GM19035 (cell line): ENCODE measurements around the gene COL23A1.

Experiments
- ATAC-seq: cut with Tn5 transposase; IDR thresholded peaks from one replicate; pipeline ENCODE4 v1.9.1; 2021; ENCODE audit not compliant: unreplicated experiment

COL23A1 gene

GRCh38 chr5:178281331-178281730 lies 308.9 kb downstream of the COL23A1 start:
- ATAC-seq: no peak

GRCh38 chr5:178280631-178281030 lies 309.6 kb downstream of the COL23A1 start:
- ATAC-seq: no peak

GRCh38 chr5:178279723-178280438 lies 310.3 kb downstream of the COL23A1 start:
- ATAC-seq: no peak

- no peak for ATAC-seq
These were observed 311.0 kb downstream of the COL23A1 start for GRCh38 chr5:178279026-178279722.

- no peak for ATAC-seq
These were observed 311.7 kb downstream of the COL23A1 start for GRCh38 chr5:178278358-178279023.

GRCh38 chr5:178277866-178278265 lies 312.3 kb downstream of the COL23A1 start:
- no peak for ATAC-seq

GRCh38 chr5:178277346-178277745 lies 312.8 kb downstream of the COL23A1 start:
- no peak for ATAC-seq

- ATAC-seq: no peak
These were observed 315.2 kb downstream of the COL23A1 start for GRCh38 chr5:178274781-178275537.

- ATAC-seq: no peak
These were observed 316.3 kb downstream of the COL23A1 start for GRCh38 chr5:178273665-178274541.

- ATAC-seq: no peak
These were observed 317.2 kb downstream of the COL23A1 start for GRCh38 chr5:178273041-178273440.

GRCh38 chr5:178272591-178272990 lies 317.6 kb downstream of the COL23A1 start:
- ATAC-seq: no peak

GRCh38 chr5:178271726-178272479 lies 318.3 kb downstream of the COL23A1 start:
- ATAC-seq: no peak

GRCh38 chr5:178271231-178271630 lies 319.0 kb downstream of the COL23A1 start:
- no peak for ATAC-seq

GRCh38 chr5:178269499-178269898 lies 320.7 kb downstream of the COL23A1 start:
- no peak for ATAC-seq

GRCh38 chr5:178267876-178268275 lies 322.3 kb downstream of the COL23A1 start:
- ATAC-seq: no peak

GRCh38 chr5:178267245-178267644 lies 322.9 kb downstream of the COL23A1 start:
- ATAC-seq: no peak

- no peak for ATAC-seq
These were observed 323.6 kb downstream of the COL23A1 start for GRCh38 chr5:178266581-178266980.

- no peak for ATAC-seq
These were observed 324.4 kb downstream of the COL23A1 start for GRCh38 chr5:178265746-178266145.

GRCh38 chr5:178264044-178264443 lies 326.1 kb downstream of the COL23A1 start:
- ATAC-seq: no peak
